Suprapubic skin (tissue), 4 donors: ENCODE data around the gene MUC5AC. TPM values are rescaled to one million over a fixed set of nuclear protein-coding genes. Genes with fewer than 3 reads are reported as not detected.

Source experiments
- DNase-seq, 2 donors: peaks; one replicate each; pipeline ENCODE4 v3.0.0-alpha.2; 2019; ENCODE audit warnings: low spot score in 2 of 2
- H3K27ac ChIP-seq: fragments of 200-600 bp; sonication (generic); one replicate; pipeline ENCODE4 v1.5.1; 2019
- H3K27me3 ChIP-seq: fragments of 200-600 bp; sonication (generic); one replicate; pipeline ENCODE4 v1.5.1; 2019
- H3K36me3 ChIP-seq: fragments of 200-600 bp; sonication (generic); one replicate; pipeline ENCODE4 v1.5.1; 2019
- H3K4me1 ChIP-seq: fragments of 200-600 bp; sonication (generic); one replicate; pipeline ENCODE4 v1.5.1; 2019
- H3K4me3 ChIP-seq: fragments of 200-600 bp; sonication (generic); one replicate; pipeline ENCODE4 v1.5.1; 2019; ENCODE audit warnings: mild to moderate bottlenecking
- H3K9me3 ChIP-seq: fragments of 200-600 bp; sonication (generic); one replicate; pipeline ENCODE4 v1.5.1; 2019
- EP300 ChIP-seq: sonication (generic); formaldehyde crosslinking; IDR thresholded peaks from one replicate; pipeline ENCODE4 v1.6.1; 2017; ENCODE audit warnings: antibody characterized with exemption
- POLR2A ChIP-seq, 2 donors: fragments of 450-650 bp; IDR thresholded peaks; one replicate each; pipeline ENCODE4 v1.6.1; 2017; ENCODE audit warnings: antibody characterized with exemption in 2 of 2, mild to moderate bottlenecking in 2 of 2, moderate library complexity in 2 of 2
- POLR2AphosphoS5 ChIP-seq, 3 donors: sonication (generic); formaldehyde crosslinking; IDR thresholded peaks; one replicate each; pipeline ENCODE4 v1.6.1; 2017; ENCODE audit warnings: antibody characterized with exemption in 3 of 3
- WGBS: methylation state at CpG from one replicate; pipeline ENCODE4 v1.1.5; 2018; 5-methylcytosine and 5-hydroxymethylcytosine counted together
- total RNA-seq, 4 donors: library from RNA; depleted of rRNA; stranded (reverse); fragments of >200 nt; gene quantifications; one replicate each; pipeline ENCODE4 v1.1.0, GENCODE V29; 2016
- TF ChIP-seq, protein P1 (sequence below), 2 donors: fragments of 200-600 bp in 1 of 2; fragments of 450-650 bp in 1 of 2; sonication (generic) in 1 of 2; IDR thresholded peaks; one replicate each; pipeline ENCODE4 v1.5.1; 2016 to 2019; ENCODE audit warnings: antibody characterized with exemption in 2 of 2, mild to moderate bottlenecking in 1 of 2, moderate library complexity in 1 of 2

Gene MUC5AC
- total RNA-seq, 4 donors from 2014 or later = not detected

DNA sequence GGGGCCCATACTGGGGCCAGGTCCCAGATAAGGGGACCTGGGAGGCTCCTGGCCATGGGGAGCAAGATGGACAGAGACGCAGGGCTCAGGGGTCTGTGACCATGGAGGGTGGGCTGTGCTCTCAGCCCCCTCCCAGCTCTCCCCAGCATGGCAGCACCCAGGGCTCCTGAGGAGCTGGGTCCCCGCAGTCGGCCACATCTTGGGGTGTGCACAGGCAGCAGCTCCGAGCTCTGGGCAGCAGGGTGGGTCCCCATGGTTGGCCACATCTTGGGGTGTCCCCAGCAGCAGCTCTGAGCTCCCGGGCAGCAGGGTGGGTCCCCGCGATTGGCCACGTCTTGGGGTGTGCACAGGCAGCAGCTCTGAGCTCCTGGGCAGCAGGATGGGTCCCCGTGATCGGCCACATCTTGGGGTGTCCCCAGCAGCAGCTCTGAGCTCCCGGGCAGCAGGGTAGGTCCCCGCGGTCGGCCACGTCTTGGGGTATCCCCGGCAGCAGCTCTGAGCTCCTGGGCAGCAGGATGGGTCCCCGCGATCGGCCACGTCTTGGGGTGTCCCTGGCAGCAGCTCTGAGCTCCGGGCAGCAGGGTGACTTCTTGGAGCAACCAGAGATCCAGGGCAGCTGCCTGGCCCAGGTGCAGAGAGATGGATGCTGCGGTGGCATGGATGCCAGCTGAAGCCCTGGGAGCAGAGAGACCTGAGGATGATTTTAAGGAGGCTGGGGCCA lies 46.8 kb downstream of the MUC5AC start:
- H3K27me3 ChIP-seq = peaks cover 62% of the 10 kb centered on the region
- no peak for TF ChIP-seq EP300
- TF ChIP-seq, protein P1, sequence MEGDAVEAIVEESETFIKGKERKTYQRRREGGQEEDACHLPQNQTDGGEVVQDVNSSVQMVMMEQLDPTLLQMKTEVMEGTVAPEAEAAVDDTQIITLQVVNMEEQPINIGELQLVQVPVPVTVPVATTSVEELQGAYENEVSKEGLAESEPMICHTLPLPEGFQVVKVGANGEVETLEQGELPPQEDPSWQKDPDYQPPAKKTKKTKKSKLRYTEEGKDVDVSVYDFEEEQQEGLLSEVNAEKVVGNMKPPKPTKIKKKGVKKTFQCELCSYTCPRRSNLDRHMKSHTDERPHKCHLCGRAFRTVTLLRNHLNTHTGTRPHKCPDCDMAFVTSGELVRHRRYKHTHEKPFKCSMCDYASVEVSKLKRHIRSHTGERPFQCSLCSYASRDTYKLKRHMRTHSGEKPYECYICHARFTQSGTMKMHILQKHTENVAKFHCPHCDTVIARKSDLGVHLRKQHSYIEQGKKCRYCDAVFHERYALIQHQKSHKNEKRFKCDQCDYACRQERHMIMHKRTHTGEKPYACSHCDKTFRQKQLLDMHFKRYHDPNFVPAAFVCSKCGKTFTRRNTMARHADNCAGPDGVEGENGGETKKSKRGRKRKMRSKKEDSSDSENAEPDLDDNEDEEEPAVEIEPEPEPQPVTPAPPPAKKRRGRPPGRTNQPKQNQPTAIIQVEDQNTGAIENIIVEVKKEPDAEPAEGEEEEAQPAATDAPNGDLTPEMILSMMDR (IDR thresholded peaks at IDR 0.05) = no peak
- no peak for TF ChIP-seq POLR2AphosphoS5 (IDR thresholded peaks at IDR 0.05)
- TF ChIP-seq POLR2A (IDR thresholded peaks at IDR 0.05) = no peak
- peak; percentile 54 to 57 for DNase-seq
- no peaks in the 10 kb centered on the region for H3K9me3 ChIP-seq
- WGBS = 88% methylated on average over 10 of the region's 22 CpGs
- no peak overlapping the region for H3K27ac ChIP-seq
- no peaks in the 10 kb centered on the region for H3K36me3 ChIP-seq
- H3K4me3 ChIP-seq = no peak overlapping the region
- H3K4me1 ChIP-seq = peaks cover 14% of the 10 kb centered on the region

DNA sequence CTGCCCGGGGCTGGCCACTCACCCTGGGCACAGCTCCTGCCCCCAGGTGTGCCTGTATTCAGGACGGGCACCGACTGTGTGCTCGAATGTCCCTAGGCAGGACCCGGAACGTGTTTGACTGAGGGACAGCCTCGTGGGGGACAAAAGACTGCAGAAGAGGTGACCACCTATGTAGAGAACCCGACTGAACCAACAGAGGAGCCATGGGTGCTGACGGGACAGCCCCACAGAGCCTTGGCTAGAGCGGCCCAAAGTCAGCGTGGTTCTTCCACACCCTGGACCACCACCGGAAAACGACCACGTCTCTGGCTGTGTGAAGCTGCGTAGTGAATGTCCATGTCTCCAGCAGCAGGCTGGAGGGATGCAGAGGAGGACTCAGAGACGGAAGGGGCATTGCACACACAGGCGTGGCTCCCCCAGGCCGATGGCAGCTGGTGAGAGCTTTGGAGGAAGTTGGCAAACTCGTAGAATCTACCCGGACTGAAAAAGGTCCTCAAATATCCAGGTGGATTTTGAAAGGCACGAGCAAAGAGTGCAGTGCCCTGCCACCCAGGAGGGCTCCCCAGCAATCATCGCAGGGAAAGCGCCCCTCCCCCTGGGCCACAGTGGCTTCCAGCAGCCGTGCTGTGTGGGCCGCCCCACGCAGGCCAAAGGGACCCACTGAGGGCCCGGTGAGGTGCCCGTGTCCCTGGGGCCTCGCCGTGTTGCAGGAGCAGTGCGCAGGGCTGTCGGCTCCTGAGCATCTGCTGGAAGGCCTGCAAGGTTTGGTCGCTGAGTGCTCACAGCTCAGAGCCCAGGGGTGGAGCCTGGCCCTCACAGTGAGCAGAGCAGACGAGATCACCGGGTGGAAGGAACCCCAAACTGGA lies 47.6 kb downstream of the MUC5AC start:
- H3K36me3 ChIP-seq = no peaks in the 10 kb centered on the region
- H3K27me3 ChIP-seq = peaks cover 54% of the 10 kb centered on the region
- H3K4me3 ChIP-seq = no peak overlapping the region
- H3K27ac ChIP-seq = no peak overlapping the region
- peaks cover 3% of the 10 kb centered on the region for H3K9me3 ChIP-seq
- TF ChIP-seq POLR2AphosphoS5 (IDR thresholded peaks at IDR 0.05) = no peak
- TF ChIP-seq, protein P1 (IDR thresholded peaks at IDR 0.05) = no peak
- TF ChIP-seq EP300 = no peak
- no peak for TF ChIP-seq POLR2A (IDR thresholded peaks at IDR 0.05)
- H3K4me1 ChIP-seq = peaks cover 6% of the 10 kb centered on the region
- DNase-seq = peak; percentile 51 to 73
- WGBS = 62% methylated on average over 15 of the region's 35 CpGs

DNA sequence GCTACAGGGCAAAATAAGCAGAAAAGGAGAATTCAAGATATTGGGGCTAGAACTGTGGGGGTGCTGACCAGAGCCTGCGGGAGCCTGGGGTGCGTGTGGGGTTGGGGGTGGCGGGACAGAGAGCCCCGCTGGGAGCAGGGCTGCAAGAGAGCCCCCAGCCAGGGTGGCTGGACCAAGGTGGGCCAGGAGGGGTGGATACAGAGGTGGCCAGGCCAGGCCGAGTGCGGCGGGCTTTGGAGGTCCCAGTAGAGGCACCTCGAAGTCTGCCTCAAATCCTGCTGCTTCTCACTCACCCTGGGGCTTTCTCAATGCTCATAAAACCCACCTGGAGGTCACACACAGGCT lies 48.2 kb downstream of the MUC5AC start:
- Histone ChIP-seq H3K36me3 (no peaks in the 10 kb centered on the region), H3K9me3 (peaks cover 9% of the 10 kb centered on the region), H3K27me3 (peaks cover 48% of the 10 kb centered on the region), H3K4me1 (peaks cover 4% of the 10 kb centered on the region), H3K4me3 (no peak overlapping the region), H3K27ac (no peak overlapping the region)
- peak; percentile 25 to 52 for DNase-seq
- no peak for TF ChIP-seq POLR2AphosphoS5 (IDR thresholded peaks at IDR 0.05)
- TF ChIP-seq, protein P1 (IDR thresholded peaks at IDR 0.05) = no peak
- TF ChIP-seq EP300 = no peak
- no peak for TF ChIP-seq POLR2A (IDR thresholded peaks at IDR 0.05)
- 95% methylated on average over 8 of the region's 8 CpGs for WGBS

DNA sequence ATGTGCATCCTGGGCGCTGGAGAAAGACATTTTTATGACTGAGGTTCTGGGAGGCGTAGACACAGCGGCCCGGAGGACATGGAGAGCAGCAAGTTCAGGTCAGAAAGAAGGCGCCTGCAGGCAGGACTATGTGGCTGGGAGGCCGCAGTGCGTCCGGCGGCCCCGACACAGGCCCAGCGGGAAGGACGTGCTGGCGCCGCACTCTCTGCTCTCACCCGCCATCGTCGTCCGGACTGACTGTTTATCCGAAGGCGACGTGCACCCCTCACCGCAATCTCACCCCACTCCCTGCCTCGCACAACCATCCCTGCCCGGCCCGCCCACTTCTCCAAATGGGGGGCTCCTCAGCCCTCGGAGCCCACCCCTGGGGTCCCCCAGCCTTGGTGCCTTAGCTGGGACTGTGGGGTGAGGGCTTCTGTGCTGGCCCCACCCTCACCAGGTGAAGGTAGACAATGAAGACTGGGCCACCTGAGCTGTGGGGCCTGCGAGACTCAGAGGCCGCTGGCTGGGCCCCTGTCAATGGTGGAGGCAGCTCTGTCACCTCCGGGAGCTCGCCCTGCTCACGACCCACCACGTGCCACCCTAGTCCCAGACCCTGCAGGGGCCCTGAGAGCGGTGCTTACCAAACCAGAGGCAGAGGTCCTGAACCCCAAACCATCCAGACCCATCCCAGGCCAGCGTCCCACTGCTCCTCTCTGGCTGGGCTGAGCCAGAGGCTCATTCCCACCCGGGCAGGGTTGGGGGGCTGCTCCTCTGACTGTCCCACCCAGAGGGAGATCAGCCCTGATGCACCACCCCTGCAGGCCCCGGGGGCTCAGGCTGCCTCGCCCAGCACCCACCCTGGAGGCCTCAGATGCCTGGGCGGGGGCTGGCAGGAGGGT lies 48.9 kb downstream of the MUC5AC start:
- DNase-seq = peak; percentile 54 to 77
- Histone ChIP-seq H3K36me3 (no peaks in the 10 kb centered on the region), H3K4me1 (peaks cover 4% of the 10 kb centered on the region), H3K27me3 (peaks cover 45% of the 10 kb centered on the region), H3K4me3 (no peak overlapping the region), H3K27ac (no peak overlapping the region), H3K9me3 (peaks cover 15% of the 10 kb centered on the region)
- TF ChIP-seq, protein P1 (IDR thresholded peaks at IDR 0.05) = no peak
- TF ChIP-seq POLR2AphosphoS5 (IDR thresholded peaks at IDR 0.05) (no peak), EP300 (no peak)
- WGBS = 85% methylated on average over 31 of the region's 38 CpGs
